ENCODE measurements around the gene BTN2A1. TPM values are rescaled to one million over a fixed set of nuclear protein-coding genes. Genes with fewer than 3 reads are reported as not detected.
"Not testable (repeated sequence)": the region's sequence is repeated elsewhere in the genome, so short reads cannot be mapped to it uniquely, and the experiment has no call there.

The BTN2A1 gene
- total RNA-seq, 1 donor from 2014 or later = 6.1 TPM

GRCh38 chr6:26457264-26457805 lies 420 bp upstream of the BTN2A1 start:
- H3K4me3 ChIP-seq (ENCODE audit: low read depth, low read length) = peak overlapping the region; percentile 80
- DNase-seq (ENCODE audit: low read depth) = no peak
- no peak for TF ChIP-seq CTCF (conservative IDR thresholded peaks at IDR 0.05; ENCODE audit: low read depth, low read length)

- no peak for TF ChIP-seq CTCF (conservative IDR thresholded peaks at IDR 0.05; ENCODE audit: low read depth, low read length)
- no peak for DNase-seq (ENCODE audit: low read depth)
- H3K4me3 ChIP-seq (ENCODE audit: low read depth, low read length) = peak overlapping the region; percentile 80
These were observed 1.5 kb downstream of the BTN2A1 start for GRCh38 chr6:26459023-26459810.

GRCh38 chr6:26461353-26461752 lies 3.6 kb downstream of the BTN2A1 start:
- H3K4me3 ChIP-seq (ENCODE audit: low read depth, low read length); DNase-seq (ENCODE audit: low read depth): not testable (repeated sequence)

- H3K4me3 ChIP-seq (ENCODE audit: low read depth, low read length) = no peak overlapping the region
- DNase-seq (ENCODE audit: low read depth) = no peak
- no peak for TF ChIP-seq CTCF (conservative IDR thresholded peaks at IDR 0.05; ENCODE audit: low read depth, low read length)
These were observed 6.3 kb downstream of the BTN2A1 start for GRCh38 chr6:26464014-26464413.

GRCh38 chr6:26464416-26465131 lies 6.8 kb downstream of the BTN2A1 start:
- no peak overlapping the region for H3K4me3 ChIP-seq (ENCODE audit: low read depth, low read length)
- no peak for TF ChIP-seq CTCF (conservative IDR thresholded peaks at IDR 0.05; ENCODE audit: low read depth, low read length)
- no peak for DNase-seq (ENCODE audit: low read depth)

GRCh38 chr6:26465776-26466175 lies 8.0 kb downstream of the BTN2A1 start:
- no peak overlapping the region for H3K4me3 ChIP-seq (ENCODE audit: low read depth, low read length)
- DNase-seq (ENCODE audit: low read depth) = no peak
- no peak for TF ChIP-seq CTCF (conservative IDR thresholded peaks at IDR 0.05; ENCODE audit: low read depth, low read length)

- no peak for TF ChIP-seq CTCF (conservative IDR thresholded peaks at IDR 0.05; ENCODE audit: low read depth, low read length)
- no peak overlapping the region for H3K4me3 ChIP-seq (ENCODE audit: low read depth, low read length)
- no peak for DNase-seq (ENCODE audit: low read depth)
These were observed 11.1 kb downstream of the BTN2A1 start for GRCh38 chr6:26468829-26469228.

Data from epithelial cell of proximal tubule (primary cell).